ENCODE data around the gene SLC12A8.

- TF ChIP-seq POLR2A (IDR thresholded peaks at IDR 0.05): no peak
- TF ChIP-seq CTCF (IDR thresholded peaks at IDR 0.05): no peak
Measured at GRCh38 chr3:125148016-125148812, 64.3 kb downstream of the SLC12A8 start.
